22Rv1 (cell line): Measurements from ENCODE around the gene TMEM178B.

ENCODE experiments used
- ZFX ChIP-seq: fragments of 450-650 bp; IDR thresholded peaks from 2 replicates; pipeline ENCODE4 v1.6.1; 2017; ENCODE audit warnings: antibody characterized with exemption, borderline replicate concordance
- TF ChIP-seq, protein P1 (sequence below): fragments of 450-650 bp; IDR thresholded peaks from 2 replicates; pipeline ENCODE4 v1.5.1; 2017; ENCODE audit warnings: mild to moderate bottlenecking

DNA sequence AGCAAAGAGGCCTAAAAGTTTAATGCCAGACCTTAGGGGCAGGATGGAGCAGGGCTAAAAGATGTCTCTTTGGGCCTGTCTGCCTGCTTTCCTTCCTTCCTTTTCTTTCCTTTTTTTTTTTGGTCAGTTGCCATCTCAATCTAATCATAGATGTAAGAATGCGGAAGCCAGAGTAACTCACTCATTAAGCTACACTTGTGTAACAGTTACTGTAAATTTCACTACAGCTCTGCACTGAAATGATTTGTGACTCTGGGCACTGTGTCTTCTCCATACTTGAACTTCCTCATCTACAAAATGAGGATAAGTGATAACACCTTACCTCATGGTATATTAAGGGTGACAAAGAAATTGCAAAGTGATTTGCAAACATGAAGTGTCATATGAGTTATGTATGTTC lies 401.8 kb downstream of the TMEM178B start:
- TF ChIP-seq, protein P1, sequence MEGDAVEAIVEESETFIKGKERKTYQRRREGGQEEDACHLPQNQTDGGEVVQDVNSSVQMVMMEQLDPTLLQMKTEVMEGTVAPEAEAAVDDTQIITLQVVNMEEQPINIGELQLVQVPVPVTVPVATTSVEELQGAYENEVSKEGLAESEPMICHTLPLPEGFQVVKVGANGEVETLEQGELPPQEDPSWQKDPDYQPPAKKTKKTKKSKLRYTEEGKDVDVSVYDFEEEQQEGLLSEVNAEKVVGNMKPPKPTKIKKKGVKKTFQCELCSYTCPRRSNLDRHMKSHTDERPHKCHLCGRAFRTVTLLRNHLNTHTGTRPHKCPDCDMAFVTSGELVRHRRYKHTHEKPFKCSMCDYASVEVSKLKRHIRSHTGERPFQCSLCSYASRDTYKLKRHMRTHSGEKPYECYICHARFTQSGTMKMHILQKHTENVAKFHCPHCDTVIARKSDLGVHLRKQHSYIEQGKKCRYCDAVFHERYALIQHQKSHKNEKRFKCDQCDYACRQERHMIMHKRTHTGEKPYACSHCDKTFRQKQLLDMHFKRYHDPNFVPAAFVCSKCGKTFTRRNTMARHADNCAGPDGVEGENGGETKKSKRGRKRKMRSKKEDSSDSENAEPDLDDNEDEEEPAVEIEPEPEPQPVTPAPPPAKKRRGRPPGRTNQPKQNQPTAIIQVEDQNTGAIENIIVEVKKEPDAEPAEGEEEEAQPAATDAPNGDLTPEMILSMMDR = no peak
- no peak for TF ChIP-seq ZFX
